ENCODE results near the gene PNPLA7.

Gene PNPLA7

DNA sequence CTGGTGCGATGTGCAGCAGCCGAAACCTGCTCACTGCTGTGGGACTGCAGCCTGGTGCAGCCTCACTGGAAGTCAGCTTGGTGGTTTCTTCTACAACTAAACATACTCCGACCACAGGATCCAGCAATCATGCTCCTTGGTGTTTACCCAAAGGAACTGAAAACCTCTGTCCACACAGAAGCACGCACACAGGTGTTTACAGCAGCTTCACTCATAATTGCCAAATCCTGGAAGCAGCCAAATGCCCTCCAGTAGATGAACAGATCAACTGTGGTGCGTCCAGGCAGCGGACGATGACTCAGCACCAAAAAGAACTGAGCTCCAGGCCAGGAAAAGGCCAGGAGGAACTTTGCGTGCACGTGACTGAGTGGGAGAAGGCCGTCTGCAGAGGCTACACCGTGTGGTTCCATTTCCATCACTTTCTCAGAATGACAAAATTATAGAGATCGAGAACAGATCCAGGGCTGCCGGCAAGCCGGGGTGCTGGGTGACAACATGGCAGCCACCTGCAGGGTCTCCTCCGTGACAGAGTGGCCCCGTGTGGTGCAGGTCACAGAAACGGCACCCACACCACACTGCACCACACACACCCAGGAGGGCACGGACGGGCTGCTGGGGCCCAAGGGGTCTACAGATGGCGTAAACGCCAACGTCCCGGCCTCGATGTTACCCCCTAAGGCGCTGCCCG lies 68.0 kb downstream of the PNPLA7 start:
- ChIA-PET POLR2A (interaction anchor here (1.0 to 1.4 kb wide), 3 partner anchors 23 to 59 kb away, joined by 3 to 5 read pairs (median 4); partner anchors contain the start of genes EXD3, NOXA1 and NSMF), CTCF (interaction anchor here (0.7 to 1.8 kb wide), 4 partner anchors 12 to 63 kb away, joined by 3 to 5 read pairs (median 3); partner anchors contain the start of genes EXD3 and NOXA1)
- Histone ChIP-seq H3K36me3 (ENCODE audit: control insufficient read depth in 2 of 2, insufficient read depth in 1 of 2, low read length in 2 of 2) (no peaks in the 10 kb centered on the region), H3K4me3 (ENCODE audit: low read depth, low read length) (no peak overlapping the region), H3K4me1 (ENCODE audit: control insufficient read depth, insufficient read depth, low read length) (no peaks in the 10 kb centered on the region), H3K9me3 (ENCODE audit: control insufficient read depth, insufficient read depth, low read depth, low read length) (no peaks in the 10 kb centered on the region), H3K27ac (ENCODE audit: extremely low read depth, low read depth, low read length) (no peak overlapping the region)
- TF ChIP-seq ZNF48 (tag by site-specific recombination; IDR thresholded peaks at IDR 0.05) (no peak), ZBTB17 (tag by site-specific recombination; IDR thresholded peaks at IDR 0.05) (0 out of 2 replicates have a peak, but pooled peaks have one; percentile 24), ZNF645 (tag by site-specific recombination; IDR thresholded peaks at IDR 0.05) (no peak)

- ChIA-PET POLR2A (no interaction called here), CTCF (interaction anchor here (0.5 to 0.9 kb wide), 4 partner anchors 9 to 54 kb away, joined by 3 to 7 read pairs (median 4); no protein-coding TSS in a partner anchor)
- TF ChIP-seq ZNF202 (tag by site-specific recombination; IDR thresholded peaks at IDR 0.05; ENCODE audit: borderline replicate concordance) (no peak), ZNF747 (tag by site-specific recombination; IDR thresholded peaks at IDR 0.05) (no peak), ZNF488 (tag by site-specific recombination; IDR thresholded peaks at IDR 0.05) (no peak), ZNF549 (tag by site-specific recombination; IDR thresholded peaks at IDR 0.05) (no peak), ZNF670 (tag by site-specific recombination; IDR thresholded peaks at IDR 0.05; ENCODE audit: low read depth) (no peak), BCL11A (tag by site-specific recombination; IDR thresholded peaks at IDR 0.05; ENCODE audit: low read depth) (no peak), KLF16 (tag by site-specific recombination; IDR thresholded peaks at IDR 0.05) (no peak), KLF8 (tag by site-specific recombination; IDR thresholded peaks at IDR 0.05) (no peak), GFI1B (tag by site-specific recombination; IDR thresholded peaks at IDR 0.05) (no peak), GLI2 (tag by site-specific recombination; IDR thresholded peaks at IDR 0.05; ENCODE audit: borderline replicate concordance, low read depth) (no peak), ZSCAN18 (tag by site-specific recombination; IDR thresholded peaks at IDR 0.05) (no peak), ZNF792 (tag by site-specific recombination; IDR thresholded peaks at IDR 0.05) (no peak), ZNF2 (tag by site-specific recombination; IDR thresholded peaks at IDR 0.05) (no peak)
- TF ChIP-seq, protein P1, sequence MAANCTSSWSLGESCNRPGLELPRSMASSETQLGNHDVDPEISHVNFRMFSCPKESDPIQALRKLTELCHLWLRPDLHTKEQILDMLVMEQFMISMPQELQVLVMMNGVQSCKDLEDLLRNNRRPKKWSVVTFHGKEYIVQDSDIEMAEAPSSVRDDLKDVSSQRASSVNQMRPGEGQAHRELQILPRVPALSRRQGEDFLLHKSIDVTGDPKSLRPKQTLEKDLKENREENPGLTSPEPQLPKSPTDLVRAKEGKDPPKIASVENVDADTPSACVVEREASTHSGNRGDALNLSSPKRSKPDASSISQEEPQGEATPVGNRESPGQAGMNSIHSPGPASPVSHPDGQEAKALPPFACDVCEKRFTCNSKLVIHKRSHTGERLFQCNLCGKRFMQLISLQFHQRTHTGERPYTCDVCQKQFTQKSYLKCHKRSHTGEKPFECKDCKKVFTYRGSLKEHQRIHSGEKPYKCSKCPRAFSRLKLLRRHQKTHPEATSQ (tag by site-specific recombination; IDR thresholded peaks at IDR 0.05): no peak
- TF ChIP-seq, protein P2, sequence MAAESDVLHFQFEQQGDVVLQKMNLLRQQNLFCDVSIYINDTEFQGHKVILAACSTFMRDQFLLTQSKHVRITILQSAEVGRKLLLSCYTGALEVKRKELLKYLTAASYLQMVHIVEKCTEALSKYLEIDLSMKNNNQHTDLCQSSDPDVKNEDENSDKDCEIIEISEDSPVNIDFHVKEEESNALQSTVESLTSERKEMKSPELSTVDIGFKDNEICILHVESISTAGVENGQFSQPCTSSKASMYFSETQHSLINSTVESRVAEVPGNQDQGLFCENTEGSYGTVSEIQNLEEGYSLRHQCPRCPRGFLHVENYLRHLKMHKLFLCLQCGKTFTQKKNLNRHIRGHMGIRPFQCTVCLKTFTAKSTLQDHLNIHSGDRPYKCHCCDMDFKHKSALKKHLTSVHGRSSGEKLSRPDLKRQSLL (tag by site-specific recombination; IDR thresholded peaks at IDR 0.05): no peak
- H3K4me3 ChIP-seq (ENCODE audit: low read depth, low read length): no peak overlapping the region
- H3K27ac ChIP-seq (ENCODE audit: extremely low read depth, low read depth, low read length): no peak overlapping the region
- no peaks in the 10 kb centered on the region for H3K36me3 ChIP-seq (ENCODE audit: control insufficient read depth in 2 of 2, insufficient read depth in 1 of 2, low read length in 2 of 2)
- no peaks in the 10 kb centered on the region for H3K4me1 ChIP-seq (ENCODE audit: control insufficient read depth, insufficient read depth, low read length)
- no peaks in the 10 kb centered on the region for H3K9me3 ChIP-seq (ENCODE audit: control insufficient read depth, insufficient read depth, low read depth, low read length)
Measured at GRCh38 chr9:137480686-137481683, 69.2 kb downstream of the PNPLA7 start.

All from HEK293 (cell line).